Activated CD8-positive, alpha-beta T cell treated with anti-CD3 and anti-CD28 coated beads, Interleukin-2, amount 10 ng/mL, durations not matched to agents 7 days and 5 days (primary cell): Measurements from ENCODE around the gene DMD. TPM values are rescaled to one million over a fixed set of nuclear protein-coding genes. Genes with fewer than 3 reads are reported as not detected.
"Not testable (repeated sequence)": the region's sequence is repeated elsewhere in the genome, so short reads cannot be mapped to it uniquely, and the experiment has no call there.

Experiments
- ATAC-seq: fragments of 150-1000 bp; cut with Tn5 transposase; one replicate; pipeline ENCODE4 v1.10.0; 2021; ENCODE audit warnings: moderate library complexity
- CTCF ChIA-PET: fragments of 350-600 bp; sonication (Branson Sonifier 250); formaldehyde crosslinking; loops from one replicate; lab custom pipeline; 2021; ENCODE audit warnings: antibody characterized with exemption; lab: Charles Lee
- POLR2A ChIA-PET: fragments of 350-600 bp; sonication (Branson Sonifier 250); formaldehyde crosslinking; loops from one replicate; lab custom pipeline; 2021; ENCODE audit warnings: antibody characterized with exemption; lab: Charles Lee
- DNase-seq: peaks from one replicate; pipeline ENCODE4 v3.0.0-alpha.2; 2020
- H3K27ac Mint-ChIP-seq: one replicate; pipeline ENCODE4 v1.8.0; 2021; ENCODE audit warnings: mild to moderate bottlenecking, mixed read lengths
- H3K27me3 Mint-ChIP-seq: one replicate; pipeline ENCODE4 v1.8.0; 2021; ENCODE audit warnings: low read depth, mixed read lengths
- H3K36me3 Mint-ChIP-seq: one replicate; pipeline ENCODE4 v1.8.0; 2021; ENCODE audit warnings: low read depth, mixed read lengths
- H3K4me1 Mint-ChIP-seq: one replicate; pipeline ENCODE4 v1.8.0; 2021; ENCODE audit warnings: low read depth, mixed read lengths
- H3K4me3 Mint-ChIP-seq: one replicate; pipeline ENCODE4 v1.8.0; 2021; ENCODE audit warnings: mild to moderate bottlenecking, mixed read lengths
- H3K9me3 Mint-ChIP-seq: one replicate; pipeline ENCODE4 v1.8.0; 2022; ENCODE audit warnings: mixed read lengths; ENCODE audit not compliant: insufficient read depth
- total RNA-seq, 2 experiments: library from RNA; stranded (reverse); gene quantifications; one replicate each; pipeline ENCODE4 v1.2.3, GENCODE V29; 2021

The DMD gene
- total RNA-seq, 2 experiments from 2014 or later: not detected

- ATAC-seq (no peak), DNase-seq (no peak)
- Mint-ChIP-seq H3K36me3 (no peaks in the 10 kb centered on the region), H3K4me3 (no peak overlapping the region), H3K4me1 (no peaks in the 10 kb centered on the region), H3K27me3 (no peaks in the 10 kb centered on the region), H3K27ac (no peak overlapping the region), H3K9me3 (peaks cover 4% of the 10 kb centered on the region)
- CTCF ChIA-PET: no interaction called here
- POLR2A ChIA-PET: no interaction called here
These were observed 124.5 kb downstream of the DMD start for GRCh38 chrX:33086886-33087285.

- Mint-ChIP-seq H3K27ac (no peak overlapping the region), H3K36me3 (no peaks in the 10 kb centered on the region), H3K9me3 (peaks cover 4% of the 10 kb centered on the region), H3K4me1 (no peaks in the 10 kb centered on the region), H3K4me3 (no peak overlapping the region), H3K27me3 (no peaks in the 10 kb centered on the region)
- ChIA-PET CTCF (no interaction called here), POLR2A (no interaction called here)
- ATAC-seq (no peak), DNase-seq (no peak)
These were observed 129.0 kb downstream of the DMD start for GRCh38 chrX:33082371-33082770.

- ATAC-seq (no peak), DNase-seq (no peak)
- Mint-ChIP-seq H3K27me3 (no peaks in the 10 kb centered on the region), H3K9me3 (peaks cover 4% of the 10 kb centered on the region), H3K36me3 (no peaks in the 10 kb centered on the region), H3K27ac (no peak overlapping the region), H3K4me1 (no peaks in the 10 kb centered on the region), H3K4me3 (no peak overlapping the region)
- CTCF ChIA-PET: no interaction called here
- POLR2A ChIA-PET: no interaction called here
These were observed 133.1 kb downstream of the DMD start for GRCh38 chrX:33078273-33078672.

- H3K27ac Mint-ChIP-seq, H3K27me3 Mint-ChIP-seq, CTCF ChIA-PET, H3K4me1 Mint-ChIP-seq, POLR2A ChIA-PET, DNase-seq, H3K36me3 Mint-ChIP-seq, H3K9me3 Mint-ChIP-seq, H3K4me3 Mint-ChIP-seq, ATAC-seq: not testable (repeated sequence)
These were observed 137.7 kb downstream of the DMD start for GRCh38 chrX:33073660-33074059.

GRCh38 chrX:33065415-33065814 lies 145.9 kb downstream of the DMD start:
- H3K4me1 Mint-ChIP-seq: no peaks in the 10 kb centered on the region
- H3K9me3 Mint-ChIP-seq: no peaks in the 10 kb centered on the region
- DNase-seq: no peak
- no peaks in the 10 kb centered on the region for H3K36me3 Mint-ChIP-seq
- POLR2A ChIA-PET: no interaction called here
- no peak overlapping the region for H3K4me3 Mint-ChIP-seq
- ATAC-seq: no peak
- no peak overlapping the region for H3K27ac Mint-ChIP-seq
- no peaks in the 10 kb centered on the region for H3K27me3 Mint-ChIP-seq
- CTCF ChIA-PET: no interaction called here

- Mint-ChIP-seq H3K4me1 (no peaks in the 10 kb centered on the region), H3K4me3 (no peak overlapping the region), H3K27me3 (no peaks in the 10 kb centered on the region), H3K27ac (no peak overlapping the region), H3K9me3 (no peaks in the 10 kb centered on the region), H3K36me3 (no peaks in the 10 kb centered on the region)
- DNase-seq: no peak
- no peak for ATAC-seq
- CTCF ChIA-PET: no interaction called here
- POLR2A ChIA-PET: no interaction called here
These were observed 149.3 kb downstream of the DMD start for GRCh38 chrX:33062041-33062440.

GRCh38 chrX:33053001-33053400 lies 158.3 kb downstream of the DMD start:
- H3K4me3 Mint-ChIP-seq: no peak overlapping the region
- no peaks in the 10 kb centered on the region for H3K36me3 Mint-ChIP-seq
- DNase-seq (no peak), ATAC-seq (no peak)
- H3K4me1 Mint-ChIP-seq: no peaks in the 10 kb centered on the region
- no peaks in the 10 kb centered on the region for H3K9me3 Mint-ChIP-seq
- no peak overlapping the region for H3K27ac Mint-ChIP-seq
- POLR2A ChIA-PET: no interaction called here
- CTCF ChIA-PET: no interaction called here
- no peaks in the 10 kb centered on the region for H3K27me3 Mint-ChIP-seq

- ATAC-seq: no peak
- H3K27ac Mint-ChIP-seq: no peak overlapping the region
These were observed 165.5 kb downstream of the DMD start for GRCh38 chrX:33045882-33046281.

GRCh38 chrX:33045245-33045644 lies 166.1 kb downstream of the DMD start:
- H3K4me3 Mint-ChIP-seq: no peak overlapping the region
- H3K27ac Mint-ChIP-seq: no peak overlapping the region
- ATAC-seq: no peak

More at GRCh38 chrX:33045882-33046281, 165.5 kb downstream of the DMD start:
- Mint-ChIP-seq H3K9me3 (no peaks in the 10 kb centered on the region), H3K27me3 (no peaks in the 10 kb centered on the region), H3K4me3 (no peak overlapping the region), H3K4me1 (no peaks in the 10 kb centered on the region), H3K36me3 (no peaks in the 10 kb centered on the region)
- CTCF ChIA-PET: no interaction called here
- DNase-seq: no peak
- POLR2A ChIA-PET: no interaction called here

GRCh38 chrX:33041141-33041540 lies 170.2 kb downstream of the DMD start:
- DNase-seq: no peak
- Mint-ChIP-seq H3K4me1 (no peaks in the 10 kb centered on the region), H3K4me3 (no peak overlapping the region), H3K27me3 (no peaks in the 10 kb centered on the region), H3K27ac (no peak overlapping the region), H3K36me3 (no peaks in the 10 kb centered on the region), H3K9me3 (no peaks in the 10 kb centered on the region)
- no peak for ATAC-seq
- CTCF ChIA-PET: no interaction called here
- POLR2A ChIA-PET: no interaction called here

More at GRCh38 chrX:33045245-33045644, 166.1 kb downstream of the DMD start:
- Mint-ChIP-seq H3K4me1 (no peaks in the 10 kb centered on the region), H3K36me3 (no peaks in the 10 kb centered on the region), H3K27me3 (no peaks in the 10 kb centered on the region), H3K9me3 (no peaks in the 10 kb centered on the region)
- ChIA-PET CTCF (no interaction called here), POLR2A (no interaction called here)
- no peak for DNase-seq

GRCh38 chrX:33032700-33033099 lies 178.6 kb downstream of the DMD start:
- Mint-ChIP-seq H3K27ac (no peak overlapping the region), H3K36me3 (no peaks in the 10 kb centered on the region), H3K27me3 (no peaks in the 10 kb centered on the region), H3K4me3 (no peak overlapping the region), H3K4me1 (no peaks in the 10 kb centered on the region), H3K9me3 (no peaks in the 10 kb centered on the region)
- ChIA-PET CTCF (no interaction called here), POLR2A (no interaction called here)
- ATAC-seq (no peak), DNase-seq (no peak)

- Mint-ChIP-seq H3K4me3 (no peak overlapping the region), H3K27me3 (no peaks in the 10 kb centered on the region), H3K27ac (no peak overlapping the region), H3K4me1 (no peaks in the 10 kb centered on the region), H3K9me3 (no peaks in the 10 kb centered on the region), H3K36me3 (no peaks in the 10 kb centered on the region)
- POLR2A ChIA-PET: no interaction called here
- no peak for ATAC-seq
- DNase-seq: no peak
- CTCF ChIA-PET: no interaction called here
These were observed 196.4 kb downstream of the DMD start for GRCh38 chrX:33014949-33015348.

GRCh38 chrX:33014086-33014485 lies 197.3 kb downstream of the DMD start:
- no peak overlapping the region for H3K27ac Mint-ChIP-seq
- no peak for DNase-seq
- ATAC-seq: no peak
- no peaks in the 10 kb centered on the region for H3K4me1 Mint-ChIP-seq
- no peaks in the 10 kb centered on the region for H3K36me3 Mint-ChIP-seq
- ChIA-PET CTCF (no interaction called here), POLR2A (no interaction called here)
- no peaks in the 10 kb centered on the region for H3K9me3 Mint-ChIP-seq
- H3K27me3 Mint-ChIP-seq: no peaks in the 10 kb centered on the region
- no peak overlapping the region for H3K4me3 Mint-ChIP-seq
